ENCODE results near the gene IQUB.

- TF ChIP-seq ZNF362 (tag by site-specific recombination; IDR thresholded peaks at IDR 0.05) (0 out of 2 replicates have a peak, but pooled peaks have one; percentile 22), ZBTB7A (tag by site-specific recombination; IDR thresholded peaks at IDR 0.05; ENCODE audit: low read depth) (no peak), TCF7L2 (IDR thresholded peaks at IDR 0.05; ENCODE audit: borderline replicate concordance, low read depth, low read length) (no peak), ZNF768 (tag by site-specific recombination; IDR thresholded peaks at IDR 0.05) (no peak), HOXC10 (CRISPR knock-in tag; IDR thresholded peaks at IDR 0.05) (no peak), CTCF (tag by site-specific recombination; IDR thresholded peaks at IDR 0.05) (no peak), TSHZ1 (tag by site-specific recombination; IDR thresholded peaks at IDR 0.05; ENCODE audit: borderline replicate concordance) (no peak)
These were observed 37.3 kb upstream of the IQUB start for GRCh38 chr7:123571684-123572083.

Measured in HEK293 (cell line).